H1 (cell line): Measurements from ENCODE around the gene ILDR2. TPM values are rescaled to one million over a fixed set of nuclear protein-coding genes. Genes with fewer than 3 reads are reported as not detected.

Experiments used
- CTCF ChIA-PET: fragments of 300-600 bp; sonication (Branson Sonifier 250); formaldehyde crosslinking; loops from one replicate; lab custom pipeline; 2021; ENCODE audit not compliant: partially characterized antibody; lab: Charles Lee
- POLR2A ChIA-PET: fragments of 300-600 bp; sonication (Branson Sonifier 250); formaldehyde crosslinking; loops from one replicate; lab custom pipeline; 2021; ENCODE audit warnings: inconsistent platforms; ENCODE audit not compliant: partially characterized antibody; lab: Charles Lee
- DNase-seq, 2 experiments: peaks; one replicate each; pipeline versions ENCODE4 v3.0.0 to v3.0.0-alpha.2; 2010 to 2022; ENCODE audit warnings: low spot score in 2 of 2, low read depth in 1 of 2, mixed read lengths in 1 of 2
- FAIRE-seq: peaks from 2 replicates; lab custom pipeline; 2011; peaks lifted over from hg19 to GRCh38; lab: Jason Lieb, UNC
- H2AFZ ChIP-seq: 2 replicates; pipeline ENCODE4 v1.8.1; 2012; ENCODE audit warnings: low read length, inconsistent platforms
- H2AK5ac ChIP-seq: 2 replicates; pipeline ENCODE4 v1.6.1; 2013; ENCODE audit warnings: low read depth, low read length
- H2BK120ac ChIP-seq: replicated peaks from 2 replicates; pipeline ENCODE3; 2013; ENCODE audit warnings: low read depth, low read length, inconsistent platforms
- H2BK12ac ChIP-seq: 2 replicates; pipeline ENCODE4 v1.6.1; 2013; ENCODE audit warnings: low read depth, low read length
- H2BK15ac ChIP-seq: 2 replicates; pipeline ENCODE4 v1.6.1; 2013; ENCODE audit warnings: low read length
- H2BK20ac ChIP-seq: 2 replicates; pipeline ENCODE4 v1.6.1; 2013; ENCODE audit warnings: low read length
- H2BK5ac ChIP-seq: 2 replicates; pipeline ENCODE4 v1.6.1; 2013; ENCODE audit warnings: low read depth, low read length
- H3K14ac ChIP-seq: 2 replicates; pipeline ENCODE4 v1.6.1; 2013; ENCODE audit warnings: inconsistent platforms; ENCODE audit not compliant: insufficient read length
- H3K18ac ChIP-seq: 2 replicates; pipeline ENCODE4 v1.6.1; 2013; ENCODE audit warnings: low read length; ENCODE audit errors: extremely low read depth
- H3K23ac ChIP-seq: 2 replicates; pipeline ENCODE4 v1.6.1; 2013; ENCODE audit warnings: inconsistent platforms; ENCODE audit not compliant: insufficient read length
- H3K23me2 ChIP-seq: 2 replicates; pipeline ENCODE4 v1.6.1; 2013; ENCODE audit warnings: low read depth, low read length
- H3K27ac ChIP-seq: 2 replicates; pipeline ENCODE4 v1.6.1; 2011; ENCODE audit warnings: low read depth, low read length, inconsistent platforms
- H3K27me3 ChIP-seq, 4 experiments: replicated peaks in 1 of 4; 1 replicate in 1 of 4; 2 replicates in 3 of 4; pipeline versions ENCODE4 v1.6.1 to v1.8.1; 2011 to 2013; ENCODE audit warnings: low read length in 3 of 4, mild to moderate bottlenecking in 3 of 4, inconsistent platforms in 2 of 4, mixed read lengths in 2 of 4, moderate library complexity in 1 of 4; ENCODE audit not compliant: control insufficient read depth in 3 of 4, insufficient read depth in 3 of 4; ENCODE audit errors: extremely low read depth in 1 of 4
- H3K36me3 ChIP-seq, 4 experiments: 2 replicates each; pipeline versions ENCODE4 v1.6.1 to v1.8.1; 2011 to 2013; ENCODE audit warnings: mild to moderate bottlenecking in 4 of 4, low read length in 3 of 4, moderate library complexity in 2 of 4, control low read depth in 1 of 4, inconsistent platforms in 1 of 4; ENCODE audit not compliant: insufficient read depth in 4 of 4, control insufficient read depth in 2 of 4
- H3K4ac ChIP-seq: replicated peaks from 2 replicates; pipeline ENCODE3; 2013; ENCODE audit warnings: low read length, low read depth, mixed read lengths, inconsistent platforms; ENCODE audit not compliant: insufficient read length
- H3K4me1 ChIP-seq, 4 experiments: replicated peaks in 1 of 4; 1 replicate in 1 of 4; 2 replicates in 3 of 4; pipeline versions ENCODE4 v1.6.1 to v1.8.1; 2011 to 2013; ENCODE audit warnings: low read length in 3 of 4, inconsistent platforms in 2 of 4, mixed read lengths in 1 of 4; ENCODE audit not compliant: insufficient read depth in 4 of 4, control insufficient read depth in 3 of 4
- H3K4me2 ChIP-seq, 2 experiments: 2 replicates each; pipeline versions ENCODE4 v1.6.1 to v1.8.1; 2011 to 2013; ENCODE audit warnings: low read depth in 2 of 2, low read length in 2 of 2, control low read depth in 1 of 2, inconsistent platforms in 1 of 2, mild to moderate bottlenecking in 1 of 2; ENCODE audit not compliant: insufficient read depth in 1 of 2
- H3K4me3 ChIP-seq, 4 experiments: fragments of 200-600, 300-600 bp in 1 of 4; sonication (generic), shearing (Covaris generic), sonication (Bioruptor Twin) in 1 of 4; 2 replicates each; pipeline versions ENCODE4 v1.5.1 to v1.8.1; 2011 to 2016; ENCODE audit warnings: low read length in 4 of 4, low read depth in 3 of 4, control low read depth in 2 of 4, inconsistent platforms in 2 of 4, mild to moderate bottlenecking in 2 of 4, mixed read lengths in 1 of 4, moderate library complexity in 1 of 4; ENCODE audit not compliant: insufficient read depth in 2 of 4; ENCODE audit errors: extremely low read depth in 1 of 4
- H3K56ac ChIP-seq: replicated peaks from 2 replicates; pipeline ENCODE3; 2013; ENCODE audit warnings: low read depth, mild to moderate bottlenecking, mixed read lengths, low read length, inconsistent platforms; ENCODE audit not compliant: insufficient read length
- H3K79me1 ChIP-seq: 2 replicates; pipeline ENCODE4 v1.6.1; 2013; ENCODE audit warnings: low read depth, low read length, control low read depth
- H3K79me2 ChIP-seq, 2 experiments: 2 replicates each; pipeline versions ENCODE4 v1.6.1 to v1.8.1; 2012 to 2013; ENCODE audit warnings: low read length in 2 of 2, mild to moderate bottlenecking in 2 of 2, inconsistent platforms in 1 of 2; ENCODE audit not compliant: insufficient read depth in 2 of 2, control insufficient read depth in 1 of 2
- H3K9ac ChIP-seq, 4 experiments: replicated peaks in 1 of 4; 1 replicate in 1 of 4; 2 replicates in 3 of 4; pipeline versions ENCODE4 v1.6.1 to v1.8.1; 2011 to 2013; ENCODE audit warnings: low read depth in 3 of 4, low read length in 3 of 4, control low read depth in 2 of 4, mild to moderate bottlenecking in 2 of 4, moderate library complexity in 2 of 4, inconsistent platforms in 1 of 4; ENCODE audit errors: extremely low read depth in 1 of 4
- H3K9me3 ChIP-seq, 2 experiments: 2 replicates each; pipeline versions ENCODE4 v1.6.1 to v1.8.1; 2012 to 2013; ENCODE audit warnings: mild to moderate bottlenecking in 2 of 2, moderate library complexity in 2 of 2, control low read depth in 1 of 2, inconsistent platforms in 1 of 2, low read depth in 1 of 2, low read length in 1 of 2, mixed read lengths in 1 of 2; ENCODE audit not compliant: insufficient read depth in 2 of 2
- H4K20me1 ChIP-seq, 2 experiments: replicated peaks in 1 of 2; 2 replicates each; pipeline versions ENCODE3 to v1.8.1; 2011 to 2013; ENCODE audit warnings: inconsistent platforms in 2 of 2, low read length in 2 of 2, mild to moderate bottlenecking in 1 of 2; ENCODE audit not compliant: insufficient read depth in 2 of 2, control insufficient read depth in 1 of 2
- H4K5ac ChIP-seq: 2 replicates; pipeline ENCODE4 v1.6.1; 2013; ENCODE audit warnings: low read length, low read depth, mixed read lengths, inconsistent platforms; ENCODE audit not compliant: insufficient read length
- H4K8ac ChIP-seq: 2 replicates; pipeline ENCODE4 v1.8.0; 2013; ENCODE audit warnings: mild to moderate bottlenecking, moderate library complexity, low read length, inconsistent platforms; ENCODE audit not compliant: insufficient read depth; ENCODE audit errors: extremely low read depth
- H4K91ac ChIP-seq: replicated peaks from 2 replicates; pipeline ENCODE3; 2013; ENCODE audit warnings: low read length, mixed read lengths, inconsistent platforms; ENCODE audit not compliant: insufficient read length
- BACH1 ChIP-seq: IDR thresholded peaks from 2 replicates; pipeline ENCODE4 v1.6.1; 2012; ENCODE audit warnings: low read length, improper control_type of control experiment
- RBBP5 ChIP-seq: IDR thresholded peaks from 2 replicates; pipeline ENCODE4 v1.7.1; 2012; ENCODE audit warnings: low read depth, mild to moderate bottlenecking, inconsistent platforms, low read length, moderate library complexity, borderline replicate concordance
- SP2 ChIP-seq: IDR thresholded peaks from 2 replicates; pipeline ENCODE4 v1.6.1; 2012; ENCODE audit warnings: mild to moderate bottlenecking, low read length, inconsistent platforms
- TAF7 ChIP-seq: optimal IDR thresholded peaks from 2 replicates; pipeline ENCODE3; 2011; ENCODE audit warnings: low read depth, mild to moderate bottlenecking, inconsistent platforms, low read length, moderate library complexity, borderline replicate concordance
- WGBS, 2 experiments: shearing (Covaris generic) in 1 of 2; methylation state at CpG; one replicate each; pipeline versions ENCODE4 v1.1.6 to v1.1.7; 2013 to 2015; ENCODE audit warnings: low lambda C conversion rate in 2 of 2, mixed read lengths in 2 of 2, inconsistent platforms in 1 of 2, low coverage in 1 of 2, missing lambda C conversion rate in 1 of 2; ENCODE audit not compliant: insufficient replicate concordance in 2 of 2, insufficient coverage in 1 of 2, insufficient read length in 1 of 2; ENCODE audit errors: extremely low coverage in 1 of 2, missing lambda C conversion rate in 1 of 2; 5-methylcytosine and 5-hydroxymethylcytosine counted together
- polyA plus RNA-seq, 7 experiments: library from polyadenylated mRNA; depleted of rRNA in 3 of 7; stranded (reverse) in 5 of 7; unstranded in 2 of 7; fragments of >200 nt in 5 of 7; fragments of 200-250 nt in 2 of 7; gene quantifications; 1 replicate in 5 of 7; 2 replicates in 1 of 7; 4 replicates in 1 of 7; pipeline versions ENCODE4 v1.2.1 to v1.2.3, GENCODE V29; 2011 to 2013; ENCODE audit warnings: missing spikeins in 2 of 7, mixed read lengths in 2 of 7
- total RNA-seq: library from RNA; stranded (reverse); fragmentation: NEBNext Ultra II Directional; extraction: Animal tissue kit (Norgen Biotek cat#: 25700); gene quantifications from 2 replicates; pipeline ENCODE4 v1.2.1, GENCODE V29; 2021

Gene ILDR2
- total and polyA plus RNA-seq, 2 of the 8 experiments (the other 6 are each of a cell fraction or from before 2014, with no cell fraction given): 0.85 to 0.86 TPM

DNA sequence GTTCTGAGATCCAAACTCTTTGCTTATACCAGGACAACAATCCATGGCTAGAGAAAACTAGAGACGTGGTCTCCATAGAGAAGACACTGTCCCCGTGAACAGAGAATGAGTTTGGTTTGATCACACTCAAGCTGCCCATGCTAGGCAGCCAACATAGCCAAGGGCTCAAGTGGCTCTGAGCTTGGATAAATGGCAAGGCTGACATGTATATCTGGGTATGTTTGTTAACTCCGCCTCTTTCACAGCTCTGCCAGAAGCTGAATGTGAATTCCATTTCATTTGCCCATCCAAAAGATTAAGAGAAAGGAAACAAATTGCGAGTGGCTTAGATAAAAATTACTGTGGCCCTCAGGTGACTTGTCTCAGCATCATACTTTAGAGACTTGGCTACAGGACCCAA lies 38.0 kb downstream of the ILDR2 start:
- no peak overlapping the region for H2BK120ac ChIP-seq
- H3K27ac ChIP-seq: no peak overlapping the region
- no peak overlapping the region for H4K91ac ChIP-seq
- H2BK15ac ChIP-seq: no peak overlapping the region
- CTCF ChIA-PET: interaction anchor here (0.8 to 2.0 kb wide), 2 partner anchors 27 to 122 kb away, joined by 6 to 9 read pairs; no protein-coding TSS in a partner anchor
- TF ChIP-seq RBBP5 (no peak), TAF7 (no peak), BACH1 (no peak), SP2 (no peak)
- TF ChIP-seq, all 59 proteins: peak for 0
- no peaks in the 10 kb centered on the region for H3K23me2 ChIP-seq
- no peaks in the 10 kb centered on the region for H3K79me1 ChIP-seq
- DNase-seq (no peak), FAIRE-seq (no peak)
- POLR2A ChIA-PET: no interaction called here
- no peak overlapping the region for H4K8ac ChIP-seq
- H3K4ac ChIP-seq: no peak overlapping the region
- H3K36me3 ChIP-seq: no peaks in the 10 kb centered on the region
- H3K4me2 ChIP-seq: no peak overlapping the region
- no peak overlapping the region for H3K9ac ChIP-seq
- H3K4me1 ChIP-seq: peaks cover 0 to 4% (median 1%) of the 10 kb centered on the region in 4 experiments; a peak in 3 of 7 replicates
- H2BK12ac ChIP-seq: no peak overlapping the region
- no peaks in the 10 kb centered on the region for H3K79me2 ChIP-seq
- no peak overlapping the region for H3K56ac ChIP-seq
- H4K20me1 ChIP-seq: no peaks in the 10 kb centered on the region
- no peak overlapping the region for H3K23ac ChIP-seq
- no peak overlapping the region for H2AK5ac ChIP-seq
- no peak overlapping the region for H3K4me3 ChIP-seq
- no peak overlapping the region for H2AFZ ChIP-seq
- no peak overlapping the region for H2BK5ac ChIP-seq
- H4K5ac ChIP-seq: no peak overlapping the region
- no peak overlapping the region for H3K18ac ChIP-seq
- H3K9me3 ChIP-seq: no peaks in the 10 kb centered on the region
- H3K14ac ChIP-seq: no peak overlapping the region
- no peak overlapping the region for H2BK20ac ChIP-seq
- no peaks in the 10 kb centered on the region for H3K27me3 ChIP-seq
- 89% methylated on average over 4 of the region's 4 CpGs; no CpG with 5 or more reads in 1 of the 2 experiments for WGBS, 2 experiments
